ENCODE results near the gene CACNB1. TPM values are rescaled to one million over a fixed set of nuclear protein-coding genes. Genes with fewer than 3 reads are reported as not detected.

CACNB1 gene
- total RNA-seq, 1 experiment from 2014 or later: 20.0 TPM

DNA sequence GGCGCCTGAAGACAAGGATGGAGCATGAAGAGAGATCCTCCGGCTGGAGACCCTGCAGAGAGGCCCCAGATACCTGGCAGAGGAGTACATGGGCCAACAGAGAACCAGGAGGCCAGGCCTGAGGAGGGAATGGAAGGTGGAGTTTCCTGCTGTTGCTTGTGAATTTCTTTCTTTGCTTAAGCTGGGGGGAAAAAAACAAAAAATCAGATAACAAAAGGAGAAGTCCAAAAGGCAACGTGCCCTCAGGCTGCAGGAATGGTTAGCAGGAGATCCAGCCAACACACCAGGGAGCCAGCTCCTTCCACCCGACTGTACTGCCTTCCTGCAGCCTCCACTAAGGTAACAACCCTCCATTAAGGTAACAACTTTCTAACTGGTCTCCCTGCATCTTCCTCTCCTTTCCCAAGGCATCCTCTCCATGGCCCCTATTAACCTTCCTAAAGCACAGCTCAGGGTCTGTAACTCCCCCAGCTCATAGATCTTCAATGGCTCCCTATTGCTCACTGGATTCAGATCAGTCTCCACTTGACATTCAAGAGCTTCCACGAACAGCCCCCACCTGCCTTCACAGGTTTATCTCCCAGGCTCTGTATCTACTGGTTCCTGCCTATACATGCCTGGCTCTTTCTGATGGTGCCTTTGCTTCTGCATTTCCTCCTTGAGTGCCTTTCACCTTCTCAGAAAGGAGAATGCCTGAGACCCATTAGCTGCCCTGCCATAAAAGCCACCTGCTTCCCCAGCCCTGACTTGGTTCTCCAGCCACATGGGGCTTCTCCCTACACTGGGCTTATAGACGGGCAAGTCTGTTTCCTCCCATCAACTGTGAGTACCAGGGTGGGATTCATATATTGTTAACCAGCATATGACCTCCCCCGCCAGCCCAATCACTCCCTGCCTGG lies 30.8 kb downstream of the CACNB1 start:
- H3K27ac Mint-ChIP-seq: no peak overlapping the region
- Histone ChIP-seq H3K79me2 (ENCODE audit: insufficient read depth, low read length) (no peaks in the 10 kb centered on the region), H3K9ac (ENCODE audit: extremely low read depth, insufficient read length, low read length) (no peak overlapping the region), H3K27ac (ENCODE audit: insufficient read length, low read depth, low read length) (no peak overlapping the region), H4K20me1 (ENCODE audit: control insufficient read depth, insufficient read depth, insufficient read length) (no peaks in the 10 kb centered on the region), H4K91ac (ENCODE audit: insufficient read length, low read depth, low read length) (no peak overlapping the region), H4K5ac (ENCODE audit: insufficient read length, low read depth, low read length) (no peak overlapping the region), H3K27me3 (ENCODE audit: insufficient read depth, low read length) (peaks cover 10% of the 10 kb centered on the region; the same call in 1 of the 2 replicates), H3K56ac (ENCODE audit: insufficient read length, low read depth, low read length) (no peak overlapping the region), H3K23me2 (ENCODE audit: insufficient read length, low read depth, low read length, poor library complexity, severe bottlenecking) (peaks cover 9% of the 10 kb centered on the region), H3K18ac (ENCODE audit: insufficient read length, low read depth, low read length) (no peak overlapping the region), H2BK12ac (ENCODE audit: insufficient read length, low read depth, low read length) (no peak overlapping the region), H2AFZ (ENCODE audit: low read length) (no peak overlapping the region), H2BK5ac (ENCODE audit: insufficient read length, low read length) (no peak overlapping the region), H3K9me3 (ENCODE audit: control insufficient read depth, low read depth, low read length) (no peaks in the 10 kb centered on the region), H4K8ac (replicated peaks; ENCODE audit: insufficient read length, low read depth, low read length) (no peak overlapping the region), H2AK5ac (ENCODE audit: insufficient read length, low read length) (no peak overlapping the region), H3K4me2 (ENCODE audit: insufficient read depth, insufficient read length, low read length) (no peak overlapping the region), H3K23ac (ENCODE audit: insufficient read length, low read depth, low read length) (no peak overlapping the region), H2BK20ac (ENCODE audit: low read depth, low read length, poor library complexity, severe bottlenecking) (no peak overlapping the region), H2BK15ac (ENCODE audit: low read depth, low read length) (no peak overlapping the region), H3K14ac (ENCODE audit: insufficient read depth, low read length) (no peak overlapping the region), H3K4me1 (ENCODE audit: insufficient read depth, low read length) (no peaks in the 10 kb centered on the region), H3K4ac (ENCODE audit: low read depth, low read length) (no peak overlapping the region), H3T11ph (ENCODE audit: low read length) (no peak overlapping the region), H3K79me1 (ENCODE audit: insufficient read depth, low read depth, low read length, poor library complexity, severe bottlenecking) (no peaks in the 10 kb centered on the region), H2BK120ac (ENCODE audit: low read depth, low read length, poor library complexity, severe bottlenecking) (no peak overlapping the region)
- peaks cover 3 to 8% (median 7%) of the 10 kb centered on the region in 3 experiments; a peak in 5 of 7 replicates for H3K36me3 Mint-ChIP-seq (ENCODE audit: insufficient read depth in 1 of 3, low read depth in 3 of 3)
- no peak for DNase-seq
- no CpG with 5 or more reads among the region's 7 CpGs for WGBS (ENCODE audit: extremely low coverage, insufficient read length, low lambda C conversion rate)
- TF ChIP-seq, protein P1, sequence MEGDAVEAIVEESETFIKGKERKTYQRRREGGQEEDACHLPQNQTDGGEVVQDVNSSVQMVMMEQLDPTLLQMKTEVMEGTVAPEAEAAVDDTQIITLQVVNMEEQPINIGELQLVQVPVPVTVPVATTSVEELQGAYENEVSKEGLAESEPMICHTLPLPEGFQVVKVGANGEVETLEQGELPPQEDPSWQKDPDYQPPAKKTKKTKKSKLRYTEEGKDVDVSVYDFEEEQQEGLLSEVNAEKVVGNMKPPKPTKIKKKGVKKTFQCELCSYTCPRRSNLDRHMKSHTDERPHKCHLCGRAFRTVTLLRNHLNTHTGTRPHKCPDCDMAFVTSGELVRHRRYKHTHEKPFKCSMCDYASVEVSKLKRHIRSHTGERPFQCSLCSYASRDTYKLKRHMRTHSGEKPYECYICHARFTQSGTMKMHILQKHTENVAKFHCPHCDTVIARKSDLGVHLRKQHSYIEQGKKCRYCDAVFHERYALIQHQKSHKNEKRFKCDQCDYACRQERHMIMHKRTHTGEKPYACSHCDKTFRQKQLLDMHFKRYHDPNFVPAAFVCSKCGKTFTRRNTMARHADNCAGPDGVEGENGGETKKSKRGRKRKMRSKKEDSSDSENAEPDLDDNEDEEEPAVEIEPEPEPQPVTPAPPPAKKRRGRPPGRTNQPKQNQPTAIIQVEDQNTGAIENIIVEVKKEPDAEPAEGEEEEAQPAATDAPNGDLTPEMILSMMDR (conservative IDR thresholded peaks at IDR 0.05): no peak
- H3K27me3 Mint-ChIP-seq (ENCODE audit: low read depth): peaks cover 40% of the 10 kb centered on the region
- peaks cover 25 to 26% of the 10 kb centered on the region in 2 experiments for H3K4me1 Mint-ChIP-seq
- peaks cover 4 to 8% of the 10 kb centered on the region in 2 experiments for H3K9me3 Mint-ChIP-seq
- peak overlapping the region; percentile 27 to 82; a peak in 4 of 5 replicates for H3K4me3 Mint-ChIP-seq

All from H9 (cell line).